NCI-H1417 (cell line): ENCODE results near the gene TMEM119.
"Not testable (repeated sequence)": the region's sequence is repeated elsewhere in the genome, so short reads cannot be mapped to it uniquely, and the experiment has no call there.

Experiments used
- DNase-seq, 3 experiments: peaks; one replicate each; lab custom pipeline; 2025; lab: John Stamatoyannopoulos, UW

Gene TMEM119

GRCh38 chr12:108602209-108602705 is 4.4 kb upstream of the TMEM119 start:
- DNase-seq, result no peak

- no peak for DNase-seq
These were observed 2.8 kb upstream of the TMEM119 start for GRCh38 chr12:108600702-108601007.

DNA sequence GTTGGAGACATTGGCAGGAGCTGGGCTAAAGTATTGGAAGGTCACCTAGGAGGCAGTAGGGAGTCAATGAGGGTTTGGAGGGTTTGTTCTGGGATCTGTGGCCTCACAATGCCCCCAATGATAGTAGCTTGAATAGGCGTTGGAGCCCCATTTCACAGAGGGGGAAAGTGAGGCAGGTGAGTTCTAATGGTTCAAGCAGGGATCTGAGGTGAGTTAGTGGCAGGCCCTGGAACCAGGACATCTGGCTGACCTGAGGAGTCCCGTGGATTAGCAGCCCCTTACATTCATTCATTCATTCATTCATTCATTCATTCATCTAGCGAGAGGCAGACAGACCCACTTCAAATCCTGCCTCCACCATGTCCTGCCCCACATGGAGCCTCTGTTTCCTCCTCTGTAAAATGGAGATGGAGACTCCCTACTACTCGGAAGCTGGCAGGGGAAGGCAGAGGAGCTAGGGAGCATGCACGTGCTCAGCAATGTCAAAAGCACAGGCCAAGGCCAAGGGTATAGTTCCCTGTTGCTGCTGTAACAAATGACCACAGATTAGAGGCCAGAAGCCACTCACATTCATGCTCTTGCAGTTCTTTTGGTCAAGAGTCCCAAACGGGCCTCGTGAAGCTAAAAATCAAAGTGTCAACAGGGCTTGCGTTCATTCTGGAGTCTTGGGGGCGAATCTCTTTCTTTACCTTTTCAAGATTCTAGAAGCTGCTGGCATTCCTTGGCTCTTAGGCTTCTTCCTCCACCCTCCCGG is 2.2 kb upstream of the TMEM119 start:
- DNase-seq, result no peak

GRCh38 chr12:108599541-108599940 is 1.7 kb upstream of the TMEM119 start:
- no peak for DNase-seq

GRCh38 chr12:108598553-108599250 is 818 bp upstream of the TMEM119 start:
- DNase-seq, result no peak

- DNase-seq, result peak in 2 of 3 experiments; percentile 22 to 44
These were observed 878 bp downstream of the TMEM119 start for GRCh38 chr12:108596854-108597558.

DNA sequence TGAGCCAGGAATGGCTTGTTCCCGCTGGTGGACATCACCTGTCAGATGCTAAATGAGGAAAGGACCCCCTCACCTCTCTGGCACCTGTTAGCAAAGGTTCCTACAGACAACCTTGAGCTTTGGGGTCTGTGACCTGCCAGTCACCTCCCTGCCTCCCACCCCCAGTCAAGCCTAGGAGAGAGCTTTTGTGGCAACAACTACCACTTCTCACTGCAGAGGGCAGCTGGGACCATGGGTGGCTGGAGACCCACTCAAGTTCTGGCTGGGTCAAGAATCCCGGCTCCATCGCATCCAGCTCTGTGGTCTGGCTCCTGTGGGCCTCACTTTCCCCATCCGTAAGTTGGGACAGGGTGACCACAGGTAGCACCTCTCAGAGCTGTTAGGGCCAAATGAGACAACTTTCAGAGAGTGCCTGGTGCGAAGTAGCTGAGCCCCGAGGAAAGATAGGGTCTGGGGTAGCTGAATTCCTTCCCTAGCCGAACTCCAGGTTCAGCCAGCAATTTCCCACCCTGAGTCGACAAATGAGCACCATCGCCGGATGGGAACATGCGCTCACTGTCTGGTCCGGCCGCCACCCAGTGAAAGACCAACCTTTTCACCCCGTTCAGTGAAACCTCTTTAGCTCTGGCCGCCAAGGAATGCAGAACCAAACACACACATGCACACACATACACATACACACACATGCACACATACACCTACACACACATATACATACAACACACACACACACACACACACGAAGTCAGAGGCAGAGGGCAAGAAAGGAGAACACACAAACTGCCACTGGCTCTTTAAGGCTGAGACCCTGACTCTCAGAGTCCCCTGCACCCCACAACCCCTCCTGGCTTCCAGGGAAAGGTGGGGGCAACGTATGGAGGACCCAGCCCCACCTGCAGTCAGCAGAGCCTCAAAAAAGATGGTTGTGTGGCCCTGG is 1.9 kb downstream of the TMEM119 start:
- DNase-seq, result no peak

GRCh38 chr12:108594960-108595710 is 2.7 kb downstream of the TMEM119 start:
- no peak for DNase-seq

GRCh38 chr12:108594323-108594903 is 3.5 kb downstream of the TMEM119 start:
- no peak for DNase-seq

DNA sequence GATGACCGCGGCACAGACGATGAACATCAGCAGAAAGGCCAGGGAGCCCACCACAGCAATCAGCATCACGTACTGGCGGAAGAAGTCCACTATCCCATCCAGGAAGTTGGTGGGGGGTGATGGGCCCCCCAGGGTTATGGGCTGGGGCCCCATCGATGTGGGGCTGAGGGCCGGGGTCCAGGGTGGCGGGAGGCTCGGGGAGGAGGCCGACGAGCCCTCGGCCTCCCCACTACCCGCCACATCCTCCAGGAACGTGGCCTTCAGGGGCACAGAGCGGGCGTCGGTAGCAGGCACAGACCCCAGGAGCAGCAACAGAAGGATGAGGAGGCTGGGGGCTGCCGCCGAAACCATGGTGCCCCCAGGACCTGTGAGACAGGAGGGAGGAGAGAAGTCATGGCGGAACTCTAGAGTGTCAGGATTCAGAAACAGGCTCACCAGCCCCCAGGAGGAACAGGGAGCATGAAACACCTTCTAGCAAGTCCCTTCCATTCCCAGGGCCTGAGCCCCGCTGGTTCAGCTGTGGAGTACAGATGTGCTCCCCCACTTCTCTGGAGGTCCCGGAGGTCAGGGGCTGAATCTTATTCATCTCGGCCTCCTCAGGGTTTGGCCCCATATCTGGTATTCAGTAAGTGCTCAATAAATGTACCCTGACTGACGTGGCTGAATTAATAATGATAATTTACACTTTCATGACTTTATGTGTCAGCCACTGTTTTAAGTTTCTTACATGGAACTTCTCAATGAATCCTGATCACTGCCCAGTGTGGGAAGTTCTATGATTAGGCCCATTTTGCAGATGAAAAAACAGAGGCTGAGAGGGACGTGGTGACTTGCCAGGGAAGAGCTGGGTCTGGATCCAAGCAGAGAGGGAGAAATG is 5.6 kb downstream of the TMEM119 start:
- no peak for DNase-seq

- DNase-seq, result no peak
These were observed 6.5 kb downstream of the TMEM119 start for GRCh38 chr12:108591267-108591980.

- DNase-seq, result not testable (repeated sequence)
These were observed 7.4 kb downstream of the TMEM119 start for GRCh38 chr12:108590463-108590862.

GRCh38 chr12:108589840-108590229 is 8.0 kb downstream of the TMEM119 start:
- no peak for DNase-seq

- DNase-seq, result peak in 1 of 3 experiments; percentile 52
These were observed 8.7 kb downstream of the TMEM119 start for GRCh38 chr12:108589028-108589839.

DNA sequence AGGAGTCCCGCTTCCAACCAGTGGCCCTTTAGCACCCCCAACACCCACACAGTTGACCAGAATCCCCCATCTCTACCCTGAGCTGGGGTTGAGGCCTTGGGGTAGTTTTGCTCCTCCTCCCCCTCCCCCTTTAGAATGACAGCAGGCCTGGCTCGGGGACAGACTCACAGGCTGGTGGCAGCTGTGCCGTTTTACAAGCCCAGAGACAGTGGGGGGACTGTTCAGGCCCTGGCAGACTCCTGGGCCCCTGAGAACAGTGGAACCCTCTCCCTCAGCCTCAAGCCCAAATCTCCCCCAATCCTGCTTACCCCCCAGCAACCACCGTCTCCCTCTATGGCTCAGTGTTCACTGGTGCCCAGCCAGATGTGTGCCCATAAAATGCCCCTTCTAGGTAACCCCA is 10.1 kb downstream of the TMEM119 start:
- no peak for DNase-seq

GRCh38 chr12:108586306-108586705 is 11.6 kb downstream of the TMEM119 start:
- no peak for DNase-seq

- DNase-seq, result no peak
These were observed 12.0 kb downstream of the TMEM119 start for GRCh38 chr12:108585864-108586263.

DNA sequence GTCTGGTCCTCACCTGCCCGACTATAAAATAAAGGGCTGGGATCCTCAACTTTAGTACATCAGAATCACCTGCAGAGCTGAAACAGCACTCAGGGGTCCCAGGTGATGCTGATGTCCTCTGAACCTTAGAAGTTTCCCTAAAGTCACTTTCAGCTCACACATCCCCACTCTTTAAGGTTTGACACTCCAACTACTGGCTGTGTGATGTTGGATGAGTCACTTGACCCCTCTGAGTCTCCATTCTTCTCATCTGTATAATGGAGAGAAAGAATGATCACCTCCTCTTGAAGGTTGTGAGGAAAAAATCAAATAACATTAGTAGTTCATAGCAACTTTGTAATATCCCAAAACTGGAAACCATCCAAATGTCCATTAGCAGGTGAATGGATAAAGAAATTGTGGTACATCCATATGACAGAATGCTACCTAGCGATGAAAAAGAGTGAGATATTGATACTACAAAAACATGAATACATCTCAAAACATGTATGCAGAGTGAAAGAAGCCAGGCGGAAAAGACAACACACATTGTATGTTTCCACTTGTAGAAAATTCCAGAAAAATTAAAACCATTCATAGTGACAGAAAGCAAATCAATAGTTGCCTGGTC is 13.3 kb downstream of the TMEM119 start:
- DNase-seq, result no peak
